Stimulated activated naive CD8-positive, alpha-beta T cell treated with anti-CD3 and anti-CD28 coated beads, Interleukin-15, Interleukin-2, amounts not matched to agents 100 U/mL and 50 U/mL, for 24 hours (primary cell): ENCODE measurements around the gene GRM6.

Experiments
- ATAC-seq: fragments of 150-1000 bp; cut with Tn5 transposase; one replicate; pipeline ENCODE4 v1.10.0; 2021
- DNase-seq: peaks from one replicate; pipeline ENCODE4 v3.0.0; 2021

Gene GRM6

GRCh38 chr5:178983728-178984127, 11.4 kb downstream of the GRM6 start:
- DNase-seq = no peak
- ATAC-seq = no peak

- DNase-seq (no peak), ATAC-seq (no peak)
Observed at GRCh38 chr5:178982941-178983340, 12.2 kb downstream of the GRM6 start.

- DNase-seq (no peak), ATAC-seq (no peak)
Observed at GRCh38 chr5:178981381-178981780, 13.7 kb downstream of the GRM6 start.

- ATAC-seq = no peak
- DNase-seq = no peak
Observed at GRCh38 chr5:178965465-178966055, 29.6 kb downstream of the GRM6 start.

DNA sequence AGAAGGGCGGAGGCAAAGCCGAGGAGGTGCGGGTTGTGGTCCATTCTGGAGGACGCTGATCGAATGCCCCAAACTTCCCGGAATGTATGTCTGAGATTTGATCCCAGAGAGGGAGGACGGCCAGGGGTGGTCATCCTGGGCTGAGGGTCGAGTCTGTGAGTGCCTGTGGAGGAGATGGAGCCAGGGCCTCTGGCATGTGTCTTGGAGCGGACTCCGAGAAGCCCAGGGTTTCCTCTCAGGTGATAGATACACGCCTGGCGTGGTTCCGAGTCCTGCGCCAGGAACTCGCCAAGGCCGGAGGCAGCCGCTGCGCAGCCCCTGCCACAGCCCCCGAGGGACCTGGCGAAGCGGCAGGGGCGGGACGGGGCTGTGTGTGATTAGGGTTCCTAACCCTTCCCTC, 53.8 kb downstream of the GRM6 start:
- DNase-seq = no peak
- ATAC-seq = no peak

- no peak for DNase-seq
- no peak for ATAC-seq
Observed at GRCh38 chr5:178940569-178941360, 54.4 kb downstream of the GRM6 start, which contains the start of gene ZNF454. TSS of gene ZNF454 (plus strand) at chr5:178941198. CDS start at chr5:178942792, 1,594 bp downstream.

- DNase-seq (no peak), ATAC-seq (no peak)
Observed at GRCh38 chr5:178931846-178932760, 63.0 kb downstream of the GRM6 start.
